HepG2 (cell line): Measurements from ENCODE around the gene TBCD. TPM values are rescaled to one million over a fixed set of nuclear protein-coding genes. Genes with fewer than 3 reads are reported as not detected.

Experiments
- BCL3 ChIP-seq: sonication (generic); formaldehyde crosslinking; IDR thresholded peaks from 2 replicates; pipeline ENCODE4 v1.5.1; 2020; ENCODE audit warnings: mild to moderate bottlenecking, missing genetic modification reagents, moderate library complexity
- ELK4 ChIP-seq: sonication (generic); formaldehyde crosslinking; IDR thresholded peaks from 2 replicates; pipeline ENCODE4 v1.9.0; 2021; ENCODE audit warnings: missing genetic modification reagents, borderline replicate concordance
- ETV5 ChIP-seq: IDR thresholded peaks from 2 replicates; pipeline ENCODE4 v1.6.1; 2018; ENCODE audit warnings: missing biosample characterization, missing genetic modification reagents, inconsistent platforms, borderline replicate concordance
- FLYWCH1 ChIP-seq: sonication (generic); formaldehyde crosslinking; IDR thresholded peaks from 2 replicates; pipeline ENCODE4 v1.8.1; 2023; ENCODE audit warnings: mild to moderate bottlenecking, missing genetic modification reagents
- GATAD2A ChIP-seq: IDR thresholded peaks from 2 replicates; pipeline ENCODE4 v1.6.1; 2016
- NCOA2 ChIP-seq: sonication (generic); formaldehyde crosslinking; IDR thresholded peaks from 2 replicates; pipeline ENCODE4 v1.8.0; 2022; ENCODE audit warnings: inconsistent platforms
- NR0B2 ChIP-seq: sonication (generic); formaldehyde crosslinking; IDR thresholded peaks from 2 replicates; pipeline ENCODE4 v1.4.0; 2020; ENCODE audit warnings: mild to moderate bottlenecking, missing genetic modification reagents
- POGZ ChIP-seq: sonication (generic); formaldehyde crosslinking; IDR thresholded peaks from 2 replicates; pipeline ENCODE4 v1.4.0; 2020; ENCODE audit warnings: mild to moderate bottlenecking, missing genetic modification reagents
- PRDM15 ChIP-seq: sonication (generic); formaldehyde crosslinking; IDR thresholded peaks from 2 replicates; pipeline ENCODE4 v1.4.0; 2020; ENCODE audit warnings: missing genetic modification reagents
- RFX1 ChIP-seq: fragments of 450-650 bp; IDR thresholded peaks from 2 replicates; pipeline ENCODE4 v1.6.1; 2017
- TCF7L2 ChIP-seq: IDR thresholded peaks from 2 replicates; pipeline ENCODE4 v1.6.1; 2011; ENCODE audit warnings: mild to moderate bottlenecking, low read depth, low read length, moderate library complexity
- THAP8 ChIP-seq: sonication (generic); formaldehyde crosslinking; IDR thresholded peaks from 2 replicates; pipeline ENCODE4 v1.5.1; 2020; ENCODE audit warnings: missing genetic modification reagents, mild to moderate bottlenecking, borderline replicate concordance
- ZBTB46 ChIP-seq: sonication (generic); formaldehyde crosslinking; IDR thresholded peaks from 2 replicates; pipeline ENCODE4 v1.4.0; 2020; ENCODE audit warnings: mild to moderate bottlenecking, missing genetic modification reagents, borderline replicate concordance
- ZFX ChIP-seq: sonication (generic); formaldehyde crosslinking; IDR thresholded peaks from 2 replicates; pipeline ENCODE4 v1.4.0; 2020; ENCODE audit warnings: mild to moderate bottlenecking, low read depth, missing genetic modification reagents, moderate library complexity
- ZKSCAN1 ChIP-seq: fragments of 150-350 bp; IDR thresholded peaks from 2 replicates; pipeline ENCODE4 v1.6.1; 2014; ENCODE audit warnings: low read length
- ZNF660 ChIP-seq: sonication (generic); formaldehyde crosslinking; IDR thresholded peaks from 2 replicates; pipeline ENCODE4 v1.5.1; 2020; ENCODE audit warnings: mild to moderate bottlenecking, low read depth, missing genetic modification reagents, borderline replicate concordance
- ZSCAN20 ChIP-seq: sonication (generic); formaldehyde crosslinking; IDR thresholded peaks from 2 replicates; pipeline ENCODE4 v1.4.0; 2020; ENCODE audit warnings: missing genetic modification reagents, mild to moderate bottlenecking, borderline replicate concordance
- polyA plus RNA-seq, 8 experiments: library from polyadenylated mRNA; depleted of rRNA in 3 of 8; stranded (reverse) in 7 of 8; unstranded in 1 of 8; fragments of >200 nt; fragmentation: Illumina TruSeq in 4 of 8; extraction: Trizol in 4 of 8; gene quantifications; 2 replicates each; pipeline versions ENCODE4 v1.2.1 to v1.2.3, GENCODE V29; 2011 to 2016; ENCODE audit warnings: low read depth in 4 of 8, missing spikeins in 1 of 8, mixed read lengths in 1 of 8; ENCODE audit not compliant: insufficient read depth in 1 of 8
- total RNA-seq, 5 experiments: library from RNA; depleted of rRNA; stranded (reverse); fragments of >200 nt; fragmentation: Illumina TruSeq; extraction: Trizol; gene quantifications; 2 replicates each; pipeline ENCODE4 v1.2.3, GENCODE V29; 2016; ENCODE audit warnings: low read depth in 1 of 5

Gene TBCD
- total and polyA plus RNA-seq, 2 of the 13 experiments (the other 11 are each of a cell fraction or from before 2014, with no cell fraction given), result 33.9 to 54.8 TPM

GRCh38 chr17:82859431-82860403, 107.9 kb downstream of the TBCD start (continued):
- TF ChIP-seq THAP8 (CRISPR knock-in tag), result no peak
- TF ChIP-seq RFX1, result no peak
- no peak for TF ChIP-seq POGZ (CRISPR knock-in tag)
- no peak for TF ChIP-seq NR0B2 (CRISPR knock-in tag)
- TF ChIP-seq GATAD2A (CRISPR knock-in tag), result peak; percentile 18; the same call in 1 of the 2 replicates
- TF ChIP-seq ETV5, result no peak
- no peak for TF ChIP-seq ZBTB46 (CRISPR knock-in tag)
- no peak for TF ChIP-seq NCOA2 (CRISPR knock-in tag)
- TF ChIP-seq ZKSCAN1, result no peak
- no peak for TF ChIP-seq ZSCAN20 (CRISPR knock-in tag)
- no peak for TF ChIP-seq ELK4 (CRISPR knock-in tag)
- TF ChIP-seq PRDM15 (CRISPR knock-in tag), result no peak
- TF ChIP-seq TCF7L2, result no peak
- peak; percentile 69; the same call in 1 of the 2 replicates for TF ChIP-seq ZFX
- no peak for TF ChIP-seq BCL3 (CRISPR knock-in tag)
- TF ChIP-seq FLYWCH1 (CRISPR knock-in tag), result no peak
- TF ChIP-seq ZNF660, result no peak
